Heart left ventricle (tissue), 16 donors: ENCODE results near the gene COL23A1. TPM values are rescaled to one million over a fixed set of nuclear protein-coding genes. Genes with fewer than 3 reads are reported as not detected.

Experiments used
- ATAC-seq, 4 donors: fragments of 200-7000 bp; cut with Tn5 transposase; one replicate each; pipeline ENCODE4 v1.9.1; 2020 to 2022; ENCODE audit warnings: moderate library complexity in 4 of 4, mild to moderate bottlenecking in 3 of 4, moderate number of reproducible peaks in 1 of 4
- DNase-seq, 5 donors: peaks; one replicate each; pipeline ENCODE4 v3.0.0-alpha.2; 2020
- H3K27ac ChIP-seq, 12 donors: fragments of 200-600 bp; sonication (generic) in 4 of 12; one replicate each; pipeline versions ENCODE4 v1.5.0 to v1.8.0; 2016 to 2022; ENCODE audit warnings: mild to moderate bottlenecking in 2 of 12
- H3K27me3 ChIP-seq, 9 donors: fragments of 200-600 bp; sonication (generic) in 2 of 9; one replicate each; pipeline versions ENCODE4 v1.5.1 to v1.8.0; 2016 to 2022; ENCODE audit warnings: mild to moderate bottlenecking in 3 of 9
- H3K36me3 ChIP-seq, 9 donors: fragments of 200-600 bp; sonication (generic) in 2 of 9; one replicate each; pipeline versions ENCODE4 v1.5.0 to v1.8.0; 2018 to 2022; ENCODE audit warnings: mild to moderate bottlenecking in 2 of 9
- H3K4me1 ChIP-seq, 12 donors: fragments of 200-600 bp; sonication (generic) in 4 of 12; one replicate each; pipeline versions ENCODE4 v1.5.0 to v1.8.0; 2016 to 2022; ENCODE audit warnings: mild to moderate bottlenecking in 3 of 12
- H3K4me3 ChIP-seq, 12 donors: fragments of 200-600 bp; sonication (generic) in 4 of 12; one replicate each; pipeline versions ENCODE4 v1.5.0 to v1.8.0; 2017 to 2022; ENCODE audit warnings: mild to moderate bottlenecking in 9 of 12, moderate library complexity in 4 of 12
- H3K9me3 ChIP-seq, 12 donors: fragments of 200-600 bp; sonication (generic) in 4 of 12; one replicate each; pipeline versions ENCODE4 v1.5.0 to v1.8.0; 2016 to 2022; ENCODE audit warnings: mild to moderate bottlenecking in 1 of 12
- POLR2A ChIP-seq, 2 donors: fragments of 450-650 bp; IDR thresholded peaks; one replicate each; pipeline ENCODE4 v1.6.1; 2017; ENCODE audit warnings: antibody characterized with exemption in 2 of 2, mild to moderate bottlenecking in 2 of 2, moderate library complexity in 2 of 2
- WGBS, 4 donors: extraction: QIAGEN DNeasy Blood & Tissue Kit in 2 of 4; methylation state at CpG; one replicate each; pipeline versions ENCODE4 v1.1.5 to v1.1.7; 2013 to 2018; 5-methylcytosine and 5-hydroxymethylcytosine counted together
- intact Hi-C, 10 donors: fragments of 100-400 bp; cut with DNase I; formaldehyde crosslinking; loops; one replicate each; pipeline versions ENCODE4 v1.11.1 to v1.14.2; 2022
- polyA plus RNA-seq, 2 donors: library from polyadenylated mRNA; stranded (reverse); fragments of 200-250 nt; gene quantifications; one replicate each; pipeline ENCODE4 v1.2.3, GENCODE V29; 2013
- total RNA-seq, 9 donors: library from RNA; depleted of rRNA in 2 of 9; stranded (reverse); fragments of >200 nt in 2 of 9; fragmentation: NEBNext Ultra II Directional in 3 of 9; extraction: Animal tissue kit (Norgen Biotek cat#: 25700) in 3 of 9; gene quantifications; one replicate each; pipeline versions ENCODE4 v1.1.0 to v1.2.4, GENCODE V29; 2016 to 2023
- TF ChIP-seq, protein P1 (sequence below), 12 donors: fragments of 200-600 bp; sonication (generic) in 4 of 12; IDR thresholded peaks; one replicate each; pipeline versions ENCODE4 v1.5.0 to v1.8.0; 2018 to 2022; ENCODE audit warnings: antibody characterized with exemption in 12 of 12, mild to moderate bottlenecking in 5 of 12
- donor health status: ischemic (EF 13 %, LVEDD 7.1; RV severe dilation, severe dysfunction).
- donor health status: healthy with polysubstance abuse.
- donor health status: DM: no; HTN: yes; CAD: no.
- donor health status: DM: no; HTN: no; CAD: no.
- donor health status: ischemic (EF 25% LVEDD 6.9; RV normal size, moderate dysfunction).
- donor health status: ischemic (EF 25% LVEDD 5.7; RV mildly dilated, moderate dysfunction).
- donor health status: healthy.
- donor health status: DM: yes; HTN: yes; CAD: no.
- donor health status: ischemic (EF 35%, LVEDD 5.7; RV mildly dilated, moderate dysfunction).
- donor health status: nonischemic (EF 11% LVEDD 7.7; RV severe dilation, severe dysfunction).
- donor health status: DM: yes; HTN: yes; CAD: no.
- donor health status: PGD.
- donor health status: ischemic (EF 29% LVEDD 5.4; RV normal size, mild dysfunction).
- donor health status: nonischemic (EF 23%, LVEDD 6.1; RV moderate dilation, normal function).

Gene COL23A1
- total and polyA plus RNA-seq, 11 donors, result 6.0 to 33.0 (median 18.8) TPM

- H3K27me3 ChIP-seq, result no peaks in the 10 kb centered on the region
- TF ChIP-seq POLR2A (IDR thresholded peaks at IDR 0.05), result no peak
- TF ChIP-seq, protein P1, sequence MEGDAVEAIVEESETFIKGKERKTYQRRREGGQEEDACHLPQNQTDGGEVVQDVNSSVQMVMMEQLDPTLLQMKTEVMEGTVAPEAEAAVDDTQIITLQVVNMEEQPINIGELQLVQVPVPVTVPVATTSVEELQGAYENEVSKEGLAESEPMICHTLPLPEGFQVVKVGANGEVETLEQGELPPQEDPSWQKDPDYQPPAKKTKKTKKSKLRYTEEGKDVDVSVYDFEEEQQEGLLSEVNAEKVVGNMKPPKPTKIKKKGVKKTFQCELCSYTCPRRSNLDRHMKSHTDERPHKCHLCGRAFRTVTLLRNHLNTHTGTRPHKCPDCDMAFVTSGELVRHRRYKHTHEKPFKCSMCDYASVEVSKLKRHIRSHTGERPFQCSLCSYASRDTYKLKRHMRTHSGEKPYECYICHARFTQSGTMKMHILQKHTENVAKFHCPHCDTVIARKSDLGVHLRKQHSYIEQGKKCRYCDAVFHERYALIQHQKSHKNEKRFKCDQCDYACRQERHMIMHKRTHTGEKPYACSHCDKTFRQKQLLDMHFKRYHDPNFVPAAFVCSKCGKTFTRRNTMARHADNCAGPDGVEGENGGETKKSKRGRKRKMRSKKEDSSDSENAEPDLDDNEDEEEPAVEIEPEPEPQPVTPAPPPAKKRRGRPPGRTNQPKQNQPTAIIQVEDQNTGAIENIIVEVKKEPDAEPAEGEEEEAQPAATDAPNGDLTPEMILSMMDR (IDR thresholded peaks at IDR 0.05), result no peak
- H3K9me3 ChIP-seq, result no peaks in the 10 kb centered on the region
- ATAC-seq, result peak in 1 of 4 donors; percentile 23
- H3K36me3 ChIP-seq, result no peaks in the 10 kb centered on the region
- intact Hi-C loops, result no loop called here
- H3K4me1 ChIP-seq, result peaks cover 0 to 5% (median 0%) of the 10 kb centered on the region in 12 donors
- no peak for DNase-seq
- no peak overlapping the region for H3K27ac ChIP-seq
- no peak overlapping the region for H3K4me3 ChIP-seq
- WGBS, 4 donors, result 65 to 76% (median 73%) methylated on average over 18 to 19 of the region's 19 CpGs
Measured at GRCh38 chr5:178376921-178377582, 213.1 kb downstream of the COL23A1 start.

GRCh38 chr5:178375348-178375747 lies 214.8 kb downstream of the COL23A1 start:
- H3K4me3 ChIP-seq, result no peak overlapping the region
- WGBS, 4 donors, result 84 to 95% (median 93%) methylated on average over 13 of the region's 13 CpGs
- no peaks in the 10 kb centered on the region for H3K36me3 ChIP-seq
- no peak overlapping the region for H3K27ac ChIP-seq
- H3K9me3 ChIP-seq, result peaks cover 0 to under 1% (median 0%) of the 10 kb centered on the region in 12 donors
- H3K27me3 ChIP-seq, result no peaks in the 10 kb centered on the region
- DNase-seq (peak in 1 of 5 donors; percentile 12), ATAC-seq (no peak)
- intact Hi-C loops, result no loop called here
- H3K4me1 ChIP-seq, result peaks cover 0 to 12% (median 0%) of the 10 kb centered on the region in 12 donors
- TF ChIP-seq POLR2A (IDR thresholded peaks at IDR 0.05), result no peak
- TF ChIP-seq, protein P1 (IDR thresholded peaks at IDR 0.05), result no peak

DNA sequence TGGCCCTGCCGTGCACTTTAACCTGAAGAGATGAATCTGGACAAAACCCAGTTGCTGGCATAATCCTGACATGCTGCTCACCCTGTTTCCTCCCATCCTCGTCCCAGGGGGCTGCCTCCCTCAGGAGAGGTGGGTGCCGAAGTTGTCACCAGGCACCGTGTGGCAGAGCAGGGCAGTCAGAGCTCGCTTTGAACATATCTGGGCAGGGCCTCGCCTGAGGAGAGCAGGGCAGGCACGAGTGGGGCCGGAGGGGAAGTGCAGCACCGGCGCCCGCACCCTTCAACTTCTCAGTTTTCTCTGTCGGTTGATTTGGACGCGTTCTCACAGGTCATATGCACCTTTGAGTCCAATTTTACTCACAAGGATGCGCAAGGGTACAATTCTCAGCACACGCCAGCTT lies 216.5 kb downstream of the COL23A1 start:
- TF ChIP-seq, protein P1 (IDR thresholded peaks at IDR 0.05), result no peak
- no peak for TF ChIP-seq POLR2A (IDR thresholded peaks at IDR 0.05)
- WGBS, 4 donors, result 87 to 91% (median 89%) methylated on average over 16 of the region's 16 CpGs
- peak in 1 of 5 donors; percentile 26 for DNase-seq
- no peak for ATAC-seq
- no peaks in the 10 kb centered on the region for H3K36me3 ChIP-seq
- H3K27ac ChIP-seq, result no peak overlapping the region
- H3K9me3 ChIP-seq, result peaks cover 0 to 5% (median 0%) of the 10 kb centered on the region in 12 donors
- intact Hi-C loops, result no loop called here
- no peaks in the 10 kb centered on the region for H3K27me3 ChIP-seq
- no peak overlapping the region for H3K4me3 ChIP-seq
- H3K4me1 ChIP-seq, result peaks cover 0 to 12% (median 0%) of the 10 kb centered on the region in 12 donors

DNA sequence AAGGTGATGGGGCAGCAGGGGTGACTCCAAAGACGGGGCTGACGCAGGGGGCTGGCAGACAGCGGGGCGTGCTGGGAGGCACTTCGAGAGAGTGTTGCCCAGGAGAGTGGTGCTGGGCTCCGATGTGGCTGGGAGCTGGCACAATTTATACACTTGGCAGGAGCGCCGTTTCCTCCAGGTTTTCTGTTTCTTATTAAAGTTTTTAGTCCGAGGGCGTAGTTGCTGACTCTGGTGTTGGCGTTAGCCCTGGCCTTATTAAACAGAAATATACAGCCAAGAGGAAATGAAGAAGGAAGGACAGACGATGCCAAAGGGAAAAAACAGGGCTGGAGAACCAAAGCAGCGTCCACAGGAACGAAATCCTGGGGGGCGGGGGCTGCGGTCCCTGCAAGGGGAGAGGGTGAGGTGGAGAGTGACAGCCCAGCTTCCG lies 218.0 kb downstream of the COL23A1 start:
- no peaks in the 10 kb centered on the region for H3K36me3 ChIP-seq
- intact Hi-C loops, result no loop called here
- H3K4me3 ChIP-seq, result peak overlapping the region in 2 of 12 donors; percentile 10 to 27
- H3K9me3 ChIP-seq, result peaks cover 0 to 5% (median 0%) of the 10 kb centered on the region in 12 donors
- H3K4me1 ChIP-seq, result peaks cover 0 to 14% (median 0%) of the 10 kb centered on the region in 12 donors
- peak in 1 of 4 donors; percentile 36 for ATAC-seq
- TF ChIP-seq, protein P1 (IDR thresholded peaks at IDR 0.05), result no peak
- TF ChIP-seq POLR2A (IDR thresholded peaks at IDR 0.05), result no peak
- no peaks in the 10 kb centered on the region for H3K27me3 ChIP-seq
- WGBS, 4 donors, result 48 to 60% (median 59%) methylated on average over 17 of the region's 17 CpGs
- peak overlapping the region in 1 of 12 donors; percentile 24 for H3K27ac ChIP-seq
- DNase-seq, result peak in 1 of 5 donors; percentile 27
